ENCODE results near the gene ZNF407. TPM values are rescaled to one million over a fixed set of nuclear protein-coding genes. Genes with fewer than 3 reads are reported as not detected.

Gene ZNF407
- total RNA-seq, 1 donor from 2014 or later: 14.7 TPM

DNA sequence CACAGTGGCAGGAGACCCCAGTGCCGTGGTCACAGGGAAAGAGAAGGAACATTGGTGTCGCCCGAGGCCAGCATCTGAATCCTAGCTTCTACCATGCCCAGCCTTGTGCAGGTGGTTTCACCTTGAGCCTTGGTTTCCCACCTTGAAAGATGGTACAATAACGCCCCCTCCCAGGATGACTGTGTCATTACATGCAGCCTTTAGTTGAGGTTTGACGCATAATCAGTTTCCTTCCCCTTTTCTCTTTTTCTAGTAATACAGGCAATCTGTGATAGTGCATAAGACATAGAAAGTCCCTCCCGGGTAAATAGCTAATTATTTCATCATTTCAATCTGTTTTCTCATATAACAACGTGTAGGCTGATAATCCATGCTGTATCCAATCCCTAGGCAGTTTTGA, 29.8 kb upstream of the ZNF407 start:
- no peak for DNase-seq (ENCODE audit: extremely low spot score, unreplicated experiment)
- TF ChIP-seq, protein P1, sequence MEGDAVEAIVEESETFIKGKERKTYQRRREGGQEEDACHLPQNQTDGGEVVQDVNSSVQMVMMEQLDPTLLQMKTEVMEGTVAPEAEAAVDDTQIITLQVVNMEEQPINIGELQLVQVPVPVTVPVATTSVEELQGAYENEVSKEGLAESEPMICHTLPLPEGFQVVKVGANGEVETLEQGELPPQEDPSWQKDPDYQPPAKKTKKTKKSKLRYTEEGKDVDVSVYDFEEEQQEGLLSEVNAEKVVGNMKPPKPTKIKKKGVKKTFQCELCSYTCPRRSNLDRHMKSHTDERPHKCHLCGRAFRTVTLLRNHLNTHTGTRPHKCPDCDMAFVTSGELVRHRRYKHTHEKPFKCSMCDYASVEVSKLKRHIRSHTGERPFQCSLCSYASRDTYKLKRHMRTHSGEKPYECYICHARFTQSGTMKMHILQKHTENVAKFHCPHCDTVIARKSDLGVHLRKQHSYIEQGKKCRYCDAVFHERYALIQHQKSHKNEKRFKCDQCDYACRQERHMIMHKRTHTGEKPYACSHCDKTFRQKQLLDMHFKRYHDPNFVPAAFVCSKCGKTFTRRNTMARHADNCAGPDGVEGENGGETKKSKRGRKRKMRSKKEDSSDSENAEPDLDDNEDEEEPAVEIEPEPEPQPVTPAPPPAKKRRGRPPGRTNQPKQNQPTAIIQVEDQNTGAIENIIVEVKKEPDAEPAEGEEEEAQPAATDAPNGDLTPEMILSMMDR (conservative IDR thresholded peaks at IDR 0.05): no peak
- peaks cover 12% of the 10 kb centered on the region for H3K9me3 Mint-ChIP-seq
- H3K4me3 Mint-ChIP-seq: no peak overlapping the region
- H3K27ac Mint-ChIP-seq: no peak overlapping the region
- H3K36me3 Mint-ChIP-seq: no peaks in the 10 kb centered on the region
- peaks cover 25% of the 10 kb centered on the region for H3K27me3 Mint-ChIP-seq
- H3K4me1 Mint-ChIP-seq (ENCODE audit: unreplicated experiment): no peaks in the 10 kb centered on the region

DNA sequence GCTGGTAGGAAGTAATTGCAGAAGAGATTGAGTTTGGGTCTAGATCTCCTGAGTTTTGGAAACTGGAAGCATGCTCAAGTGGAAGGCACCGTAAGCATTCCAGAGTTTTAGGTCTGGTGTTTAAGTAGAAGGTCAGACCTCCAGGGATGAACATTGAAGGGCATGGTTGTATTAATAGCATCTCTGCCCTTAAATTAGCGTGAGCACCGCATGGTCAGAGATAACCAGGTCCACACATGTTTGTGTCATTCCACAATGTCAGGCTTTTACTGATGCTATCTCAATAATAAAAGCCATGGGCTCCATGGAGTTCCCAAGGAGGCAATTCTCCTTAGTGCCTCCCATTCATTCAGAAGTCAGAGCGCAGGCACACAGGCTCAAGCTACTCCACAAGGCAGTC, 28.3 kb upstream of the ZNF407 start:
- Mint-ChIP-seq H3K36me3 (peaks cover 4% of the 10 kb centered on the region), H3K27me3 (peaks cover 30% of the 10 kb centered on the region), H3K4me1 (ENCODE audit: unreplicated experiment) (no peaks in the 10 kb centered on the region), H3K27ac (no peak overlapping the region), H3K4me3 (no peak overlapping the region), H3K9me3 (peaks cover 12% of the 10 kb centered on the region)
- TF ChIP-seq, protein P1 (conservative IDR thresholded peaks at IDR 0.05): no peak
- no peak for DNase-seq (ENCODE audit: extremely low spot score, unreplicated experiment)

DNA sequence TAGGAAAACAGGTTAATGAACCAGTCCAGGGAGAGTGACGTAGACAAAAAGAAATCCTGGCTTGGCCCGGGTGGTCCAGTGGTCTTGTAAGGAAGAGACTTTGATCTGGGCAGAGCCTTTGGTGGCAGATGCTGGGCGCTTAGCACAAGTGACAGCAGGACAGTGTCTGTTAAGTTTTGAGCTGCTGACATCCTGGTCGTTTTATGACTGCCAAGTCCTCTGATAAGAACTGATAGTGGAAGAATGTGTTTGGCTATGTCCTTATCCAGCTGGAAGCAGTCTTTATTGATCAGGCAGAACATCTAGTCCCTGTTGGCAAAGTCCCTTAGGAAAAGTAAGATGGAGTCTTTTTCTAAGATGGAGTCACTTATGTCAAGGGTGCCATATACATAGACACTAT, 27.4 kb upstream of the ZNF407 start:
- H3K4me1 Mint-ChIP-seq (ENCODE audit: unreplicated experiment): no peaks in the 10 kb centered on the region
- TF ChIP-seq, protein P1 (conservative IDR thresholded peaks at IDR 0.05): no peak
- DNase-seq (ENCODE audit: extremely low spot score, unreplicated experiment): no peak
- peaks cover 12% of the 10 kb centered on the region for H3K9me3 Mint-ChIP-seq
- peaks cover 4% of the 10 kb centered on the region for H3K36me3 Mint-ChIP-seq
- H3K4me3 Mint-ChIP-seq: no peak overlapping the region
- H3K27me3 Mint-ChIP-seq: peaks cover 30% of the 10 kb centered on the region
- H3K27ac Mint-ChIP-seq: no peak overlapping the region

DNA sequence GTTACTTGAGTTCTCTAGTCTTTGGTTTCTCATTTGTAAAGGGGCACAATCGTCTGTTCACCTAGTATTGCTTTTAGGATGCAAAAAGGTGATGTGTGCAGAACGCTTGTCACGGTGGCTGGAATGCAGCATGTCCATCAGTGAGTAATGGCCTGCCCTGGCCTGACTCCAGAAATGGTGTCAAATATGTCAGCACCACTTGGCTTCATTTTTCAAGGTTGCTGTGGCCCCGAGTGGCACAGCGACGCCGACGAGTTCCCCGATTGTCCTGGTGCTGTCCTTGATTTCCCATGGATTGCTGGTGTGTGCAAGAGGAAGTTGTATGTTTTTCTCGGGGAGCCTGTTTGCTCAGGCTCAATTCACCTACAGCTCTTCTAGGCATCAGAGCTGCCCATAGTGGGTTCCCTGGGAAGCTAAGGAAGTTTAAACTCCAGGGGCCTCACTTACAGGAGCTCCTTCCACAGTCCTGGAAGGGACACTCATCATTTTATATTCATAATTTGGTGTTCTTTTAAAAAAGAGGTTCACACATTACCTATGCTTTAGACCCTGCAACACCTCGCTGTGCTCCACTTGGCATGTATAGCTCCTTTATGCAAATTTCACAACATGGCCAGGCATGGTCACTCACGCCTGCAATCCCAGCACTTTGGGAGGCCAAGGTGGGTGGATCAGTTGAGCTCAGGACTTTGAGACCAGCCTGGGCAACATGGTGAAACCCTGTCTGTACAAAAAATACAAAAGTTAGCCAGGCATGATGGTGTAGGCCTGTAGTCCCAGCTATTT, 25.6 kb upstream of the ZNF407 start:
- no peaks in the 10 kb centered on the region for H3K4me1 Mint-ChIP-seq (ENCODE audit: unreplicated experiment)
- H3K36me3 Mint-ChIP-seq: peaks cover 4% of the 10 kb centered on the region
- no peak overlapping the region for H3K4me3 Mint-ChIP-seq
- TF ChIP-seq, protein P1 (conservative IDR thresholded peaks at IDR 0.05): no peak
- peaks cover 28% of the 10 kb centered on the region for H3K27me3 Mint-ChIP-seq
- DNase-seq (ENCODE audit: extremely low spot score, unreplicated experiment): no peak
- H3K9me3 Mint-ChIP-seq: peaks cover 3% of the 10 kb centered on the region
- peak overlapping the region; percentile 46 for H3K27ac Mint-ChIP-seq

DNA sequence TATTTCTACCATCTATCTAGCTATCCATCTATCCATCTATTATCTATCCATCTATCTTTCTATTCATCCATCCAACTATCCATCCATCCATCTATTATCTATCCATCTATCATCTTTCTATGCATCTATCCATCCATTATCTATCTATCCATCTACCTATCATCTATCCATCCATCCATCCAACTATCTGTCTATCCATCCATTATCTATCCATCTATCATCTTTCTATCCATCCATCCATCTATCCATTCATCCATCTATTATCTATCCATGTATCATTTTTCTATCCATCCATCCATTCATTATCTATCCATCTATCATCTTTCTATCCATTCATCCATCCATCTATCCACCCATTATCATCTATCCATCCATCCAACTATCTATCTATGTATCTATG, 24.6 kb upstream of the ZNF407 start:
- TF ChIP-seq, protein P1 (conservative IDR thresholded peaks at IDR 0.05): no peak
- Mint-ChIP-seq H3K4me1 (ENCODE audit: unreplicated experiment) (peaks cover 7% of the 10 kb centered on the region), H3K27ac (no peak overlapping the region), H3K9me3 (no peaks in the 10 kb centered on the region), H3K36me3 (peaks cover 4% of the 10 kb centered on the region), H3K27me3 (peaks cover 22% of the 10 kb centered on the region), H3K4me3 (no peak overlapping the region)
- DNase-seq (ENCODE audit: extremely low spot score, unreplicated experiment): no peak

All from type B pancreatic cell (in vitro differentiated cells).